Measurements from ENCODE around the gene PCDHGA3. TPM values are rescaled to one million over a fixed set of nuclear protein-coding genes. Genes with fewer than 3 reads are reported as not detected.

The PCDHGA3 gene
- total RNA-seq, 1 experiment from 2014 or later = not detected

DNA sequence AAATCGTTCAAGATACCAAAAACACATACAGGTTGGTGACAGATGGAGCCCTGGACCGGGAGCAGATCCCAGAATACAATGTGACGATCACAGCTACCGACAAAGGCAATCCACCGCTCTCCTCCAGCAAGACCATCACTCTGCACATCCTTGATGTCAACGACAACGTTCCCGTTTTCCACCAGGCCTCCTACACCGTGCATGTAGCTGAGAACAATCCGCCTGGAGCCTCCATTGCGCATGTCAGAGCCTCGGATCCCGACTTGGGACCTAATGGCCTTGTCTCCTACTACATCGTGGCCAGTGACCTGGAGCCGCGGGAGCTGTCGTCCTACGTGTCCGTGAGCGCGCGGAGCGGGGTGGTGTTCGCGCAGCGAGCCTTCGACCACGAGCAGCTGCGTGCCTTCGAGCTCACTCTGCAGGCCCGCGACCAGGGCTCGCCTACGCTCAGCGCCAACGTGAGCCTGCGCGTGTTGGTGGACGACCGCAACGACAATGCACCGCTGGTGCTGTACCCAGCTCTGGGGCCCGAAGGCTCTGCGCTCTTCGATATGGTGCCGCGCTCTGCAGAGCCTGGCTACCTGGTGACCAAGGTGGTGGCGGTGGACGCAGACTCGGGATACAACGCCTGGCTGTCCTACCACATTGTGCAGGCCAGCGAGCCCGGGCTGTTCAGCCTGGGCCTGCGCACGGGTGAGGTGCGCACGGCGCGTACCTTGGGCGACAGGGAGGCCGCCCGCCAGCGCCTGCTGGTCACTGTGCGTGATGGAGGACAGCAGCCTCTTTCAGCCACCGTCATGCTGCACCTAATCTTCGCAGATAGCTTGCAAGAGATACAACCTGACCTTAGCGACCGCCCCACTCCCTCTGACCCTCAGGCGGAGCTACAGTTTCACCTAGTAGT lies 28.2 kb downstream of the PCDHGA3 start:
- H3K9me3 ChIP-seq (ENCODE audit: control insufficient read depth, insufficient read depth, low read depth, low read length) = peaks cover 7% of the 10 kb centered on the region; the same call in 1 of the 2 replicates
- H3K27me3 ChIP-seq (ENCODE audit: control insufficient read depth, insufficient read depth, low read length) = no peaks in the 10 kb centered on the region
- H3K27ac ChIP-seq (ENCODE audit: low read length) = no peak overlapping the region
- no TSS peak for BruUV-seq (replicated peaks)
- TF ChIP-seq SIN3A (IDR thresholded peaks at IDR 0.05; ENCODE audit: borderline replicate concordance, insufficient read depth, low read depth, low read length) = no peak
- TF ChIP-seq, protein P1, sequence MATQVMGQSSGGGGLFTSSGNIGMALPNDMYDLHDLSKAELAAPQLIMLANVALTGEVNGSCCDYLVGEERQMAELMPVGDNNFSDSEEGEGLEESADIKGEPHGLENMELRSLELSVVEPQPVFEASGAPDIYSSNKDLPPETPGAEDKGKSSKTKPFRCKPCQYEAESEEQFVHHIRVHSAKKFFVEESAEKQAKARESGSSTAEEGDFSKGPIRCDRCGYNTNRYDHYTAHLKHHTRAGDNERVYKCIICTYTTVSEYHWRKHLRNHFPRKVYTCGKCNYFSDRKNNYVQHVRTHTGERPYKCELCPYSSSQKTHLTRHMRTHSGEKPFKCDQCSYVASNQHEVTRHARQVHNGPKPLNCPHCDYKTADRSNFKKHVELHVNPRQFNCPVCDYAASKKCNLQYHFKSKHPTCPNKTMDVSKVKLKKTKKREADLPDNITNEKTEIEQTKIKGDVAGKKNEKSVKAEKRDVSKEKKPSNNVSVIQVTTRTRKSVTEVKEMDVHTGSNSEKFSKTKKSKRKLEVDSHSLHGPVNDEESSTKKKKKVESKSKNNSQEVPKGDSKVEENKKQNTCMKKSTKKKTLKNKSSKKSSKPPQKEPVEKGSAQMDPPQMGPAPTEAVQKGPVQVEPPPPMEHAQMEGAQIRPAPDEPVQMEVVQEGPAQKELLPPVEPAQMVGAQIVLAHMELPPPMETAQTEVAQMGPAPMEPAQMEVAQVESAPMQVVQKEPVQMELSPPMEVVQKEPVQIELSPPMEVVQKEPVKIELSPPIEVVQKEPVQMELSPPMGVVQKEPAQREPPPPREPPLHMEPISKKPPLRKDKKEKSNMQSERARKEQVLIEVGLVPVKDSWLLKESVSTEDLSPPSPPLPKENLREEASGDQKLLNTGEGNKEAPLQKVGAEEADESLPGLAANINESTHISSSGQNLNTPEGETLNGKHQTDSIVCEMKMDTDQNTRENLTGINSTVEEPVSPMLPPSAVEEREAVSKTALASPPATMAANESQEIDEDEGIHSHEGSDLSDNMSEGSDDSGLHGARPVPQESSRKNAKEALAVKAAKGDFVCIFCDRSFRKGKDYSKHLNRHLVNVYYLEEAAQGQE (IDR thresholded peaks at IDR 0.05; ENCODE audit: insufficient read depth in 1 of 2, low read depth in 2 of 2, low read length in 1 of 2) = no peak
- no peak for TF ChIP-seq TCF7L2 (IDR thresholded peaks at IDR 0.05; ENCODE audit: low read depth, low read length)
- TF ChIP-seq POLR2AphosphoS5 (IDR thresholded peaks at IDR 0.05; ENCODE audit: low read depth, low read length) = no peak
- TF ChIP-seq, protein P2, sequence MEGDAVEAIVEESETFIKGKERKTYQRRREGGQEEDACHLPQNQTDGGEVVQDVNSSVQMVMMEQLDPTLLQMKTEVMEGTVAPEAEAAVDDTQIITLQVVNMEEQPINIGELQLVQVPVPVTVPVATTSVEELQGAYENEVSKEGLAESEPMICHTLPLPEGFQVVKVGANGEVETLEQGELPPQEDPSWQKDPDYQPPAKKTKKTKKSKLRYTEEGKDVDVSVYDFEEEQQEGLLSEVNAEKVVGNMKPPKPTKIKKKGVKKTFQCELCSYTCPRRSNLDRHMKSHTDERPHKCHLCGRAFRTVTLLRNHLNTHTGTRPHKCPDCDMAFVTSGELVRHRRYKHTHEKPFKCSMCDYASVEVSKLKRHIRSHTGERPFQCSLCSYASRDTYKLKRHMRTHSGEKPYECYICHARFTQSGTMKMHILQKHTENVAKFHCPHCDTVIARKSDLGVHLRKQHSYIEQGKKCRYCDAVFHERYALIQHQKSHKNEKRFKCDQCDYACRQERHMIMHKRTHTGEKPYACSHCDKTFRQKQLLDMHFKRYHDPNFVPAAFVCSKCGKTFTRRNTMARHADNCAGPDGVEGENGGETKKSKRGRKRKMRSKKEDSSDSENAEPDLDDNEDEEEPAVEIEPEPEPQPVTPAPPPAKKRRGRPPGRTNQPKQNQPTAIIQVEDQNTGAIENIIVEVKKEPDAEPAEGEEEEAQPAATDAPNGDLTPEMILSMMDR (IDR thresholded peaks at IDR 0.05) = no peak
- H3K4me1 ChIP-seq (ENCODE audit: control insufficient read depth, insufficient read depth, low read length) = no peaks in the 10 kb centered on the region
- CTCF ChIA-PET = no interaction called here
- H3K4me3 ChIP-seq (ENCODE audit: low read depth in 2 of 2, low read length in 2 of 2) = no peak overlapping the region
- no peaks in the 10 kb centered on the region for H3K36me3 ChIP-seq (ENCODE audit: control insufficient read depth, insufficient read depth, low read length)
- in situ Hi-C loops (cut with HindIII; ENCODE audit: low pct_unique_long_range_greater_than_20kb, low sequenced_read_pairs) = no loop called here
- POLR2A ChIA-PET = no interaction called here
- intact Hi-C loops (cut with micrococcal nuclease; ENCODE audit: unreplicated experiment) = no loop called here
- DNase-seq (ENCODE audit: low read depth, low spot score) (no peak), ATAC-seq (no peak)

DNA sequence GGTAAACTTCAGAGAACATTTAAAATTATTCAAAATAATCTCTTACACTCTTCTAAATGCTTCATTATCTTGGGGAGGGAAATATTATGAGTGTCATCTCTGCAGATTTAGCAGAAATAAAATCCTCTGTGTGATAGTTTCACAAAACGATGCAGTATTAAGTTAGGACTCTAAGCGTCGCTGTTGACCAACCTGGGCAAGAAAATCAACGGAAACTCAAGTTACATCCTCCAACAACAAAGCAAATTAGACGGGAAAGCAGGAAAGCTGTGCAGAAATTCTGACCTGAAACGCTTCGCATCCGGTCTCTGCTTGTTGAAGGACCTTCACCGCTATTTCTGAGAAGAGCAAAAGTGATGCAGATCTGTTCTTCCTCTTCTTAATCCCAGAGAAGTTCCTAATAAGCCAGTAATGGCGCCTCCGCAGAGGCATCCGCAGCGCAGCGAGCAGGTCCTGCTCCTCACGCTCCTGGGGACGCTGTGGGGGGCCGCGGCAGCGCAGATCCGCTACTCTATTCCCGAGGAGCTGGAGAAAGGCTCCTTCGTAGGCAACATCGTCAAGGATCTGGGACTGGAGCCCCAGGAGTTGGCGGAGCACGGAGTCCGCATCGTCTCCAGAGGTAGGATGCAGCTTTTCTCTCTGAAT lies 30.2 kb downstream of the PCDHGA3 start, which contains the start of gene PCDHGA6:
Gene PCDHGA6 (plus strand): TSS at position 219 of the 645 bp plus-strand sequence. CDS start 193 bp downstream, at position 412.
- H3K4me1 ChIP-seq (ENCODE audit: control insufficient read depth, insufficient read depth, low read length) = no peaks in the 10 kb centered on the region
- intact Hi-C loops (cut with micrococcal nuclease; ENCODE audit: unreplicated experiment) (no loop called here), in situ Hi-C loops (cut with HindIII; ENCODE audit: low pct_unique_long_range_greater_than_20kb, low sequenced_read_pairs) (no loop called here)
- peaks cover 7% of the 10 kb centered on the region; the same call in 1 of the 2 replicates for H3K9me3 ChIP-seq (ENCODE audit: control insufficient read depth, insufficient read depth, low read depth, low read length)
- DNase-seq (ENCODE audit: low read depth, low spot score) = no peak
- ChIA-PET POLR2A (interaction anchor here (0.6 kb wide), 2 partner anchors 57 to 861 kb away, joined by 4 read pairs; no protein-coding TSS in a partner anchor), CTCF (no interaction called here)
- no peak within 1 kb of the TSS for H3K4me3 ChIP-seq (ENCODE audit: low read depth in 2 of 2, low read length in 2 of 2)
- no peak for ATAC-seq
- BruUV-seq (replicated peaks) = no TSS peak
- no peak within 1 kb of the TSS for H3K27ac ChIP-seq (ENCODE audit: low read length)
- H3K36me3 ChIP-seq (ENCODE audit: control insufficient read depth, insufficient read depth, low read length) = no peaks in the 10 kb centered on the region
- H3K27me3 ChIP-seq (ENCODE audit: control insufficient read depth, insufficient read depth, low read length) = no peaks in the 10 kb centered on the region
- TF ChIP-seq POLR2AphosphoS5 (IDR thresholded peaks at IDR 0.05; ENCODE audit: low read depth, low read length) (no peak), SIN3A (IDR thresholded peaks at IDR 0.05; ENCODE audit: borderline replicate concordance, insufficient read depth, low read depth, low read length) (no peak), TCF7L2 (IDR thresholded peaks at IDR 0.05; ENCODE audit: low read depth, low read length) (no peak)
- TF ChIP-seq, protein P1 (IDR thresholded peaks at IDR 0.05; ENCODE audit: insufficient read depth in 1 of 2, low read depth in 2 of 2, low read length in 1 of 2) = no peak
- TF ChIP-seq, protein P2 (IDR thresholded peaks at IDR 0.05) = no peak
